A673 (cell line): ENCODE measurements around the gene KCNMB3. TPM values are rescaled to one million over a fixed set of nuclear protein-coding genes. Genes with fewer than 3 reads are reported as not detected.
"Not testable (repeated sequence)": the region's sequence is repeated elsewhere in the genome, so short reads cannot be mapped to it uniquely, and the experiment has no call there.

ENCODE experiments used
- BruUV-seq: library from RNA; stranded (reverse); fragments of 400-500 nt; replicated peaks from 2 replicates; lab custom pipeline; 2021; lab: Mats Ljungman, UMichigan
- CTCF ChIA-PET: fragments of 300-600 bp; sonication (Branson Sonifier 250); formaldehyde crosslinking; loops from one replicate; lab custom pipeline; 2022; ENCODE audit warnings: antibody characterized with exemption; lab: Charles Lee
- POLR2A ChIA-PET: fragments of 300-600 bp; sonication (Branson Sonifier 250); formaldehyde crosslinking; loops from one replicate; lab custom pipeline; 2022; ENCODE audit warnings: antibody characterized with exemption; ENCODE audit not compliant: low non-redundant PET; lab: Charles Lee
- DNase-seq: peaks from one replicate; pipeline ENCODE4 v3.0.0-alpha.2; 2015; ENCODE audit warnings: low spot score
- H3K27ac ChIP-seq: fragments of 200-600 bp; sonication (generic); 2 replicates; pipeline ENCODE4 v1.5.1; 2016; ENCODE audit warnings: mixed run types, low read depth, mild to moderate bottlenecking, mixed read lengths, antibody characterized with exemption, low read length; ENCODE audit not compliant: poor library complexity, severe bottlenecking
- H3K27me3 ChIP-seq: fragments of 200-600 bp; sonication (generic); replicated peaks from 2 replicates; pipeline ENCODE4 v1.6.1; 2017; ENCODE audit warnings: mixed run types, low read depth, mild to moderate bottlenecking, mixed read lengths, antibody characterized with exemption, low read length; ENCODE audit not compliant: insufficient read depth, poor library complexity
- H3K36me3 ChIP-seq: fragments of 200-600 bp; sonication (generic); 2 replicates; pipeline ENCODE4 v1.6.1; 2016; ENCODE audit warnings: mixed run types, mild to moderate bottlenecking, mixed read lengths, antibody characterized with exemption, low read length; ENCODE audit not compliant: insufficient read depth, poor library complexity, severe bottlenecking
- H3K4me1 ChIP-seq: fragments of 200-600 bp; sonication (generic); 2 replicates; pipeline ENCODE4 v1.6.1; 2017; ENCODE audit warnings: mixed run types, mild to moderate bottlenecking, mixed read lengths, antibody characterized with exemption, low read length; ENCODE audit not compliant: insufficient read depth, poor library complexity, severe bottlenecking
- H3K4me3 ChIP-seq: fragments of 200-600 bp; sonication (generic); 2 replicates; pipeline ENCODE4 v1.5.1; 2016; ENCODE audit warnings: low read depth, mixed run types, mild to moderate bottlenecking, mixed read lengths, low read length; ENCODE audit not compliant: poor library complexity, severe bottlenecking
- H3K9me3 ChIP-seq: fragments of 200-600 bp; sonication (generic); 2 replicates; pipeline ENCODE4 v1.6.1; 2016; ENCODE audit warnings: mixed run types, low read depth, mild to moderate bottlenecking, mixed read lengths, antibody characterized with exemption, low read length; ENCODE audit not compliant: poor library complexity, severe bottlenecking
- EZH2 ChIP-seq: fragments of 200-600 bp; sonication (generic); IDR thresholded peaks from 2 replicates; pipeline ENCODE4 v1.6.1; 2017; ENCODE audit warnings: borderline replicate concordance, low read depth, mild to moderate bottlenecking, mixed read lengths, antibody characterized with exemption, low read length; ENCODE audit not compliant: poor library complexity, severe bottlenecking
- intact Hi-C: fragments of 100-400 bp; cut with micrococcal nuclease; formaldehyde crosslinking; loops from one replicate; pipeline ENCODE4 v1.10.0; 2022; ENCODE audit not compliant: unreplicated experiment
- total RNA-seq: library from RNA; stranded (reverse); gene quantifications from 2 replicates; pipeline ENCODE4 v1.2.3, GENCODE V29; 2021
- TF ChIP-seq, protein P1 (sequence below): fragments of 300-800, 200-600 bp; sonication (generic); conservative IDR thresholded peaks from 2 replicates; pipeline ENCODE4 v1.5.1; 2017; ENCODE audit warnings: low read depth, mild to moderate bottlenecking, antibody characterized with exemption, low read length, moderate library complexity, mixed read lengths

Gene KCNMB3
- total RNA-seq, 1 experiment from 2014 or later: 4.3 TPM

GRCh38 chr3:179258820-179259219 lies 7.9 kb upstream of the KCNMB3 start:
- ChIA-PET POLR2A (no interaction called here), CTCF (no interaction called here)
- intact Hi-C loops: no loop called here
- no peaks in the 10 kb centered on the region for H3K36me3 ChIP-seq
- no peak overlapping the region for H3K4me3 ChIP-seq
- no peaks in the 10 kb centered on the region for H3K27me3 ChIP-seq
- no peaks in the 10 kb centered on the region for H3K9me3 ChIP-seq
- H3K4me1 ChIP-seq: no peaks in the 10 kb centered on the region
- BruUV-seq: no TSS peak
- TF ChIP-seq, protein P1, sequence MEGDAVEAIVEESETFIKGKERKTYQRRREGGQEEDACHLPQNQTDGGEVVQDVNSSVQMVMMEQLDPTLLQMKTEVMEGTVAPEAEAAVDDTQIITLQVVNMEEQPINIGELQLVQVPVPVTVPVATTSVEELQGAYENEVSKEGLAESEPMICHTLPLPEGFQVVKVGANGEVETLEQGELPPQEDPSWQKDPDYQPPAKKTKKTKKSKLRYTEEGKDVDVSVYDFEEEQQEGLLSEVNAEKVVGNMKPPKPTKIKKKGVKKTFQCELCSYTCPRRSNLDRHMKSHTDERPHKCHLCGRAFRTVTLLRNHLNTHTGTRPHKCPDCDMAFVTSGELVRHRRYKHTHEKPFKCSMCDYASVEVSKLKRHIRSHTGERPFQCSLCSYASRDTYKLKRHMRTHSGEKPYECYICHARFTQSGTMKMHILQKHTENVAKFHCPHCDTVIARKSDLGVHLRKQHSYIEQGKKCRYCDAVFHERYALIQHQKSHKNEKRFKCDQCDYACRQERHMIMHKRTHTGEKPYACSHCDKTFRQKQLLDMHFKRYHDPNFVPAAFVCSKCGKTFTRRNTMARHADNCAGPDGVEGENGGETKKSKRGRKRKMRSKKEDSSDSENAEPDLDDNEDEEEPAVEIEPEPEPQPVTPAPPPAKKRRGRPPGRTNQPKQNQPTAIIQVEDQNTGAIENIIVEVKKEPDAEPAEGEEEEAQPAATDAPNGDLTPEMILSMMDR: no peak
- TF ChIP-seq EZH2: no peak
- no peak for DNase-seq
- H3K27ac ChIP-seq: no peak overlapping the region

- not testable (repeated sequence) for H3K4me3 ChIP-seq
These were observed 6.8 kb upstream of the KCNMB3 start for GRCh38 chr3:179257742-179258141.

GRCh38 chr3:179256813-179257212 lies 5.9 kb upstream of the KCNMB3 start:
- Histone ChIP-seq H3K36me3 (no peaks in the 10 kb centered on the region), H3K27ac (no peak overlapping the region), H3K4me1 (no peaks in the 10 kb centered on the region), H3K9me3 (no peaks in the 10 kb centered on the region), H3K27me3 (no peaks in the 10 kb centered on the region), H3K4me3 (no peak overlapping the region)
- CTCF ChIA-PET: no interaction called here
- no peak for DNase-seq
- no peak for TF ChIP-seq EZH2
- POLR2A ChIA-PET: no interaction called here
- BruUV-seq: no TSS peak
- intact Hi-C loops: no loop called here

More at GRCh38 chr3:179257742-179258141, 6.8 kb upstream of the KCNMB3 start:
- H3K4me1 ChIP-seq, H3K27me3 ChIP-seq, BruUV-seq, H3K27ac ChIP-seq, H3K36me3 ChIP-seq, CTCF ChIA-PET, DNase-seq, POLR2A ChIA-PET, intact Hi-C loops, H3K9me3 ChIP-seq: not testable (repeated sequence)

DNA sequence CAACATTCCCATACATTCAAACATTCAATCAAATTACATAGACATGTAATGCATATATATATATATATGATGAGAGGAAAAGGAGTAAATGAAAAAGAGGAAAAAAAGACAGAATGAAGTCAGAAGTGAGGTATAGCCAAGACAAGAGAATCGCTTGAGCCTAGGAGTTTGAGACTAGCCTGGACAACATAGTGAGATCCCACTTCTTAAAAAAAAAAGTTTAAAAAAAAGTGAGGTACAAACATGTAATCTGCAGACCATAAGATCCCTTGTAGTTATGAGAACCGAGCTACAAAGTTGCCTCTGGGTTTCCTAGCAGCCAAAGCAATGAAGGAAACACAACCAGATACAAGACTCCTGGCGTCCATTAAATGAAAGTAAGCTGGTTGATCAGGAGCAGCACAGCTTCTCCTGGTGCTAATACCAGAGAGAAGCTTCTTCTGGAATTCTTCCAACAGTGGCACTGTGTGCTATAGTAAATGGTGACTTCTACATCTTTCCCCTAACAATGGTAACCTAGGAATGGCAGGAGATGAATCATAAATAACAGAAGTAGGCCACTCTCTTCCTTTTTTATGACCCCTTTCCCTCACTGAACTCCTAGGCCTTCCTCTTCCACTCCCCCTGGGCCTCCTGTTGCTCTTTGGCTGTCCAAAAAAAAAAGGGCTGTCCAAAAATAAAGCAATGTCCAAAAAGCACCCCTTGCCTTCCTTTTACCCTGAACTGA lies 3.5 kb downstream of the KCNMB3 start:
- no peak overlapping the region for H3K27ac ChIP-seq
- ChIA-PET CTCF (no interaction called here), POLR2A (no interaction called here)
- no peaks in the 10 kb centered on the region for H3K9me3 ChIP-seq
- H3K4me1 ChIP-seq: no peaks in the 10 kb centered on the region
- DNase-seq: no peak
- intact Hi-C loops: no loop called here
- no TSS peak for BruUV-seq
- H3K36me3 ChIP-seq: no peaks in the 10 kb centered on the region
- H3K27me3 ChIP-seq: no peaks in the 10 kb centered on the region
- no peak overlapping the region for H3K4me3 ChIP-seq
- TF ChIP-seq, protein P1: no peak
- no peak for TF ChIP-seq EZH2
